Nephron (organoid): Measurements from ENCODE around the gene GAL3ST2.
A peak's percentile ranks its signal among the peaks of the same experiment; 100 is the strongest.

Experiments used
- H3K27ac Mint-ChIP-seq, 3 experiments: 2 replicates each; pipeline ENCODE4 v1.8.0; 2020; ENCODE audit warnings: mixed read lengths in 3 of 3, mild to moderate bottlenecking in 2 of 3, moderate library complexity in 1 of 3
- H3K27me3 Mint-ChIP-seq: 2 replicates; pipeline ENCODE4 v1.8.0; 2021; ENCODE audit warnings: low read depth, mild to moderate bottlenecking, moderate library complexity, mixed read lengths
- H3K36me3 Mint-ChIP-seq: 2 replicates; pipeline ENCODE4 v1.8.0; 2020; ENCODE audit warnings: low read depth, mixed read lengths
- H3K4me1 Mint-ChIP-seq: 2 replicates; pipeline ENCODE4 v1.8.0; 2020; ENCODE audit warnings: mixed read lengths
- H3K4me3 Mint-ChIP-seq, 3 experiments: 2 replicates each; pipeline ENCODE4 v1.8.0; 2020; ENCODE audit warnings: mild to moderate bottlenecking in 3 of 3, mixed read lengths in 3 of 3, moderate library complexity in 2 of 3
- H3K9me3 Mint-ChIP-seq: 2 replicates; pipeline ENCODE4 v1.8.0; 2020; ENCODE audit warnings: mixed read lengths
- TF ChIP-seq, protein P1 (sequence below), 3 experiments: fragments of 200-600 bp; sonication (generic); IDR thresholded peaks; one replicate each; pipeline ENCODE4 v1.5.0; 2021; ENCODE audit warnings: antibody characterized with exemption in 3 of 3; ENCODE audit not compliant: unreplicated experiment in 3 of 3

GAL3ST2 gene

DNA sequence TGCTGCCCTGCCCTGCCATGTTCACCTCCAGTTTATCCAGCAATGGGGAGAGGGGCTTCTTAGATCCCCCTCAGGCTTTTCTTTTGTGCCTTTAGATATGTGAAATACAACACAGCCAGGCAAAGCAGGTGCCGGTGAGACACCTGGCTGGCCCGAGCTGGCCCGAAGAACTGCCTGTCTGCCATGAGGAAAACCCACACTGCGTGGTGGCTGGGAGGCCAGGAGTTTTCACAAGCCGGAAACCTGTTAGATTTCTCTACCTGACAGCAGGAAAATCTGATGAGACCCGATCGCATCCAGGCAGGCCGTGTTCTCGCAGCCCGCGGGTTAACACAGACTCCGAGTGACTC, 5.7 kb upstream of the GAL3ST2 start:
- TF ChIP-seq, protein P1, sequence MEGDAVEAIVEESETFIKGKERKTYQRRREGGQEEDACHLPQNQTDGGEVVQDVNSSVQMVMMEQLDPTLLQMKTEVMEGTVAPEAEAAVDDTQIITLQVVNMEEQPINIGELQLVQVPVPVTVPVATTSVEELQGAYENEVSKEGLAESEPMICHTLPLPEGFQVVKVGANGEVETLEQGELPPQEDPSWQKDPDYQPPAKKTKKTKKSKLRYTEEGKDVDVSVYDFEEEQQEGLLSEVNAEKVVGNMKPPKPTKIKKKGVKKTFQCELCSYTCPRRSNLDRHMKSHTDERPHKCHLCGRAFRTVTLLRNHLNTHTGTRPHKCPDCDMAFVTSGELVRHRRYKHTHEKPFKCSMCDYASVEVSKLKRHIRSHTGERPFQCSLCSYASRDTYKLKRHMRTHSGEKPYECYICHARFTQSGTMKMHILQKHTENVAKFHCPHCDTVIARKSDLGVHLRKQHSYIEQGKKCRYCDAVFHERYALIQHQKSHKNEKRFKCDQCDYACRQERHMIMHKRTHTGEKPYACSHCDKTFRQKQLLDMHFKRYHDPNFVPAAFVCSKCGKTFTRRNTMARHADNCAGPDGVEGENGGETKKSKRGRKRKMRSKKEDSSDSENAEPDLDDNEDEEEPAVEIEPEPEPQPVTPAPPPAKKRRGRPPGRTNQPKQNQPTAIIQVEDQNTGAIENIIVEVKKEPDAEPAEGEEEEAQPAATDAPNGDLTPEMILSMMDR (IDR thresholded peaks at IDR 0.05; ENCODE audit: unreplicated experiment in 3 of 3) = no peak
- Mint-ChIP-seq H3K4me1 (peaks cover 14% of the 10 kb centered on the region), H3K9me3 (no peaks in the 10 kb centered on the region)

DNA sequence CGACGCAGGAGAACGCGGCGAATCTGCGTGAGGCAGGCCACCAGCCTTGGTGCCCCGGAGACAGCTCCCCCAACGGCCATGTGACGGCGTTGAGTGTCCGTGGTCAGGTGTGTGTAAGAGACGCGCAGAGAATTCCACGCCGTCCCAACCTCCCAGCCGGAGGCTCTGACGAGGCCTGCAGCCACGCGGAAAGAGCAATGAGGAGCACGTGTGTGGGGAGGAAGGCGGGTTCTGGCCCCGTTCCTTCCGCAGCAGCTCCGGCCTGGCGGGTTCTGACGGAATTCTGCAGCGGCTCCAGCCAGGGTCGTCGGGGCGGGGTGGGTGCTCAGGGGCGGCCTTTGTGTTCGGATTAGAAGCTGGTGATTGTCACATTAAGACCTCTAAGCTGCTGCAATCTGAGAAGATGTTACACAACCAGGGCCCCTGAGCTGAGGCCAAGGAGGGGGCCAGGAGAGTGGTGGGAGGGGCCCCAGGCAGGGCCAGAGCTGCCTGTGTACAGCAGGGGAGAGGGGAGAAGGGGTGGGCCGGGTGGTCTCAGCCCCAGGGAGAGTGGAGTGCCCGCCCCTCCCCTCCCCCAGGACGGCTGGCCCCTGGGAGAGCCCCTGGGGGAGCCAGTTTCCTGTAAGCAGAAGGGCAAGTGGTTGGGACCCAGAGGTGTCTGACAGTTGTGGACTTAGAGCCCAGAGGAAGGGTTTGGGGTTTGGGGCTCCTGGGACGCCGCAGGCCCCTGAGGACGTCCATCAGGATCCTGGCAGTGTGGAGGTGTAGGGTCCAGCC, 5.1 kb upstream of the GAL3ST2 start:
- Mint-ChIP-seq H3K27me3 (no peaks in the 10 kb centered on the region), H3K9me3 (no peaks in the 10 kb centered on the region), H3K4me3 (peak overlapping the region in 1 of 3 experiments; percentile 6), H3K4me1 (peaks cover 14% of the 10 kb centered on the region), H3K27ac (peak overlapping the region; percentile 67 to 82 (median 70)), H3K36me3 (no peaks in the 10 kb centered on the region)
- TF ChIP-seq, protein P1 (IDR thresholded peaks at IDR 0.05; ENCODE audit: unreplicated experiment in 3 of 3) = no peak

More for the DNA sequence above, 5.7 kb upstream of the GAL3ST2 start:
- Mint-ChIP-seq H3K27ac (peak overlapping the region; percentile 55 to 82 (median 70)), H3K4me3 (no peak overlapping the region), H3K27me3 (no peaks in the 10 kb centered on the region), H3K36me3 (no peaks in the 10 kb centered on the region)

DNA sequence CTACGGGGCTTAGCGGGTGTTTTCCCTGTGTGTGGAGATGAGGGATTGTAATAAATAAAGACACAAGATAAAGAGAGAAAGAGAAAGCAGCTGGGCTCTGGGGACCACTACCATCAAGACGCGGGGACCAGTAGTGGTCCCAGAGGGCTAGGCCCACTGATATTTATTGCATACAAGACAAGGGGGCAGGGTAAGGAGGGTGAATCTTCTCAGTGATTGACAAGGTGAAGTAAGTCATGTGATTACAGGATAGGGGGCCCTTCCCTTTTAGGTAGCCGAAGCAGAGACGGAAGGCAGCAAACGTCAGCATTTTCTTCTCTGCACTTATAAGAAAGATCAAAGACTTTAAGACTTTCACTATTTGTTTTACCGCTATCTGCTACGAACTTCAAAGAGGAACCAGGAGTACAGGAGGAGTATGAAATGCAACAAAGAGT, 4.5 kb upstream of the GAL3ST2 start:
- TF ChIP-seq, protein P1 (IDR thresholded peaks at IDR 0.05; ENCODE audit: unreplicated experiment in 3 of 3) = no peak
- H3K4me1 Mint-ChIP-seq = peaks cover 14% of the 10 kb centered on the region
- H3K27me3 Mint-ChIP-seq = no peaks in the 10 kb centered on the region
- H3K27ac Mint-ChIP-seq = peak overlapping the region; percentile 67 to 82 (median 70)
- no peaks in the 10 kb centered on the region for H3K36me3 Mint-ChIP-seq
- no peaks in the 10 kb centered on the region for H3K9me3 Mint-ChIP-seq
- H3K4me3 Mint-ChIP-seq = peak overlapping the region in 2 of 3 experiments; percentile 6 to 47

GRCh38 chr2:241773511-241774418, 2.9 kb upstream of the GAL3ST2 start:
- TF ChIP-seq, protein P1 (IDR thresholded peaks at IDR 0.05; ENCODE audit: unreplicated experiment in 3 of 3) = no peak
- peaks cover 14% of the 10 kb centered on the region for H3K4me1 Mint-ChIP-seq
- H3K9me3 Mint-ChIP-seq = no peaks in the 10 kb centered on the region
- no peak overlapping the region for H3K4me3 Mint-ChIP-seq
- H3K27me3 Mint-ChIP-seq = no peaks in the 10 kb centered on the region
- H3K27ac Mint-ChIP-seq = no peak overlapping the region
- H3K36me3 Mint-ChIP-seq = no peaks in the 10 kb centered on the region

DNA sequence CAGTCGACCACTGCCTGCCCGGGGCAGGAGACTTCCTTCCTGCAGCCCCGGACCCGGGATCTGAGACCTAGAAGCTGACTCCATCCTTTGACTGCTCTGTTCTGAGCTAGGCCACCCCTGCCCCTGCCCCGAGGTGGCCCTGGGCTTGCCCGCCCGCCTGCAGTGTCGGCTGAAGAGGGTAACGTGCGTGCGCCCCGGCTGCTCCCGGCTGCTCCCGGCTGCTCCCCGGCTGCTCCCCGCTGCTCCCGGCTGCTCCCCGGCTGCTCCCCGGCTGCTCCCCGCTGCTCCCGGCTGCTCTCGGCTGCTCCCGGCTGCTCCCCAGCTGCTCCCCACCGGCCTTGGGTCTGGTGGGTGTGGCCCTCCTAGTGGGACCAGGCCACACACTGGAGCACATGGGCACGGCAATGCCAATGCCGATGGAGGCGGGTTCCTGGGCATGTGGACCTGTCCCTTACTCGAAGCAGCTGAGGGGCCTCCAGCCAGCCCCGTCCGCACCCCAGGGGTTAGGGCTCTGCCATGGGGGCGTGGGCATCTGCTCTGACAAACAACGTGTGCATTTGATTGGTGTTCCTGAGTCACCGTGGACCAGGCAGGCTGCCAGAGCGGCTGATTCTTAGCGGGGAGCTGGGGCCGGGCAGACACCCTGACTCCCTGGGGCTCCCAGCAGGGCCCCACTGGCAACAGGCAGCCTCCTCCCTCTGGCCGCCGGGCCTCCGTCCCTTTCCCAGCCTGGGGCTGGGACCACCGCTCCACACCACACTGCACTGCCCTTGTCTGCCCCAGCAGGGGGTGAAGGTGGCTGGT, 2.0 kb upstream of the GAL3ST2 start:
- H3K9me3 Mint-ChIP-seq = no peaks in the 10 kb centered on the region
- H3K4me1 Mint-ChIP-seq = peaks cover 14% of the 10 kb centered on the region

More for the DNA sequence above, 2.0 kb upstream of the GAL3ST2 start:
- TF ChIP-seq, protein P1 (IDR thresholded peaks at IDR 0.05; ENCODE audit: unreplicated experiment in 3 of 3) = no peak
- H3K27ac Mint-ChIP-seq = no peak overlapping the region
- no peaks in the 10 kb centered on the region for H3K36me3 Mint-ChIP-seq
- H3K4me3 Mint-ChIP-seq = no peak overlapping the region
- H3K27me3 Mint-ChIP-seq = no peaks in the 10 kb centered on the region
